ENCODE data around the gene POLR1A. TPM values are rescaled to one million over a fixed set of nuclear protein-coding genes. Genes with fewer than 3 reads are reported as not detected.

The POLR1A gene
- total RNA-seq, 2 donors from 2014 or later: 37.9 to 45.5 TPM

- no peak for TF ChIP-seq CTCF (conservative IDR thresholded peaks at IDR 0.05)
- Mint-ChIP-seq H3K27ac (no peak overlapping the region), H3K4me1 (no peaks in the 10 kb centered on the region), H3K27me3 (ENCODE audit: insufficient read depth) (peaks cover 19% of the 10 kb centered on the region), H3K9me3 (no peaks in the 10 kb centered on the region), H3K36me3 (ENCODE audit: low read depth) (no peaks in the 10 kb centered on the region), H3K4me3 (no peak overlapping the region)
- no peaks in the 10 kb centered on the region for H3K9me3 ChIP-seq (ENCODE audit: control insufficient read depth, low read length)
- no peak overlapping the region for H3K9ac ChIP-seq (ENCODE audit: extremely low read depth, low read length, poor library complexity, severe bottlenecking)
- no peaks in the 10 kb centered on the region for H3K4me1 ChIP-seq (ENCODE audit: control insufficient read depth, insufficient read depth, low read length)
- no peaks in the 10 kb centered on the region for H3K27me3 ChIP-seq (ENCODE audit: control insufficient read depth, insufficient read depth, low read length, poor library complexity, severe bottlenecking)
- WGBS, 2 experiments (ENCODE audit: insufficient coverage in 1 of 2, insufficient read length in 1 of 2): 93 to 97% methylated on average over 6 to 12 of the region's 12 CpGs
- no peaks in the 10 kb centered on the region for H3K36me3 ChIP-seq (ENCODE audit: control insufficient read depth, insufficient read depth, low read length)
- no peak overlapping the region for H3K4me3 ChIP-seq (ENCODE audit: low read length)
- no peak for DNase-seq
- no peak overlapping the region for H3K27ac ChIP-seq (ENCODE audit: low read depth, low read length)
Measured at GRCh38 chr2:85981579-85982247, 124.0 kb downstream of the POLR1A start.

GRCh38 chr2:85978883-85979780, 126.6 kb downstream of the POLR1A start:
- H3K9me3 Mint-ChIP-seq: no peaks in the 10 kb centered on the region
- 89 to 93% methylated on average over 3 of the region's 3 CpGs for WGBS, 2 experiments (ENCODE audit: insufficient coverage in 1 of 2, insufficient read length in 1 of 2)

More at GRCh38 chr2:85978883-85979780, 126.6 kb downstream of the POLR1A start:
- Mint-ChIP-seq H3K4me3 (no peak overlapping the region), H3K27ac (no peak overlapping the region), H3K36me3 (ENCODE audit: low read depth) (no peaks in the 10 kb centered on the region), H3K4me1 (no peaks in the 10 kb centered on the region), H3K27me3 (ENCODE audit: insufficient read depth) (peaks cover 42% of the 10 kb centered on the region)
- no peaks in the 10 kb centered on the region for H3K36me3 ChIP-seq (ENCODE audit: control insufficient read depth, insufficient read depth, low read length)
- no peak for TF ChIP-seq CTCF (conservative IDR thresholded peaks at IDR 0.05)
- H3K9ac ChIP-seq (ENCODE audit: extremely low read depth, low read length, poor library complexity, severe bottlenecking): no peak overlapping the region
- H3K27me3 ChIP-seq (ENCODE audit: control insufficient read depth, insufficient read depth, low read length, poor library complexity, severe bottlenecking): no peaks in the 10 kb centered on the region
- DNase-seq: peak; percentile 2
- H3K9me3 ChIP-seq (ENCODE audit: control insufficient read depth, low read length): no peaks in the 10 kb centered on the region
- no peak overlapping the region for H3K4me3 ChIP-seq (ENCODE audit: low read length)
- H3K27ac ChIP-seq (ENCODE audit: low read depth, low read length): no peak overlapping the region
- H3K4me1 ChIP-seq (ENCODE audit: control insufficient read depth, insufficient read depth, low read length): no peaks in the 10 kb centered on the region

Data from endodermal cell (in vitro differentiated cells).